Astrocyte of the spinal cord (primary cell): ENCODE measurements around the gene SLC9A1.
A peak's percentile ranks its signal among the peaks of the same experiment; 100 is the strongest.
"Not testable (repeated sequence)": the region's sequence is repeated elsewhere in the genome, so short reads cannot be mapped to it uniquely, and the experiment has no call there.

Experiments used
- DNase-seq: peaks from one replicate; pipeline ENCODE4 v3.0.0; 2011; ENCODE audit warnings: low read depth, low spot score
- H3K4me3 ChIP-seq: 2 replicates; pipeline ENCODE4 v1.5.1; 2011; ENCODE audit warnings: low read depth, mild to moderate bottlenecking, low read length, moderate library complexity
- in situ Hi-C: cut with HindIII; loops from 2 replicates; pipeline ENCODE4 v1.10.0; 2017; ENCODE audit warnings: low sequenced_read_pairs
- TF ChIP-seq, protein P1 (sequence below): IDR thresholded peaks from 2 replicates; pipeline ENCODE4 v1.5.1; 2012; ENCODE audit warnings: low read depth, mild to moderate bottlenecking, low read length, inconsistent platforms

The SLC9A1 gene

DNA sequence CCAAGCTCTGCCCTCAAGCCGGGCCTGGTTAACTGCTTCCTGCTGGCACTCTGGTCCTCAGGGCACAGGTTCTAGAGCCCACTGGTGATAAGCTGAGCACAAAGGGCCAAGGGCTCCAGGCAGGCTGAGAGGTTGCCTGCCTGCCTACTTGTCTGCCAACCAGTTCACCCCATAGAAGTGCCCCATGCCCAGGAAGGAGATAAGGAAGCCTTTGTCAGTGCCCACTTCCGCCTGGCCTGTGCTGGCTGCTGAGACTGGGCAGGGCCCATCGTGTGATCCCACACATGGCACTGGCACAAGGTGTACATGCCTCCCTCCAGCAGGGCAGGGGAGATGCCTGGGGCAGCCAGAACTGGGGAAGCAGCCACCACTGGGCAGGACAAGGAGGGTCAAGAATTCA lies 24.1 kb downstream of the SLC9A1 start:
- H3K4me3 ChIP-seq, result no peak overlapping the region
- in situ Hi-C loops, result no loop called here
- TF ChIP-seq, protein P1, sequence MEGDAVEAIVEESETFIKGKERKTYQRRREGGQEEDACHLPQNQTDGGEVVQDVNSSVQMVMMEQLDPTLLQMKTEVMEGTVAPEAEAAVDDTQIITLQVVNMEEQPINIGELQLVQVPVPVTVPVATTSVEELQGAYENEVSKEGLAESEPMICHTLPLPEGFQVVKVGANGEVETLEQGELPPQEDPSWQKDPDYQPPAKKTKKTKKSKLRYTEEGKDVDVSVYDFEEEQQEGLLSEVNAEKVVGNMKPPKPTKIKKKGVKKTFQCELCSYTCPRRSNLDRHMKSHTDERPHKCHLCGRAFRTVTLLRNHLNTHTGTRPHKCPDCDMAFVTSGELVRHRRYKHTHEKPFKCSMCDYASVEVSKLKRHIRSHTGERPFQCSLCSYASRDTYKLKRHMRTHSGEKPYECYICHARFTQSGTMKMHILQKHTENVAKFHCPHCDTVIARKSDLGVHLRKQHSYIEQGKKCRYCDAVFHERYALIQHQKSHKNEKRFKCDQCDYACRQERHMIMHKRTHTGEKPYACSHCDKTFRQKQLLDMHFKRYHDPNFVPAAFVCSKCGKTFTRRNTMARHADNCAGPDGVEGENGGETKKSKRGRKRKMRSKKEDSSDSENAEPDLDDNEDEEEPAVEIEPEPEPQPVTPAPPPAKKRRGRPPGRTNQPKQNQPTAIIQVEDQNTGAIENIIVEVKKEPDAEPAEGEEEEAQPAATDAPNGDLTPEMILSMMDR, result no peak
- no peak for DNase-seq

DNA sequence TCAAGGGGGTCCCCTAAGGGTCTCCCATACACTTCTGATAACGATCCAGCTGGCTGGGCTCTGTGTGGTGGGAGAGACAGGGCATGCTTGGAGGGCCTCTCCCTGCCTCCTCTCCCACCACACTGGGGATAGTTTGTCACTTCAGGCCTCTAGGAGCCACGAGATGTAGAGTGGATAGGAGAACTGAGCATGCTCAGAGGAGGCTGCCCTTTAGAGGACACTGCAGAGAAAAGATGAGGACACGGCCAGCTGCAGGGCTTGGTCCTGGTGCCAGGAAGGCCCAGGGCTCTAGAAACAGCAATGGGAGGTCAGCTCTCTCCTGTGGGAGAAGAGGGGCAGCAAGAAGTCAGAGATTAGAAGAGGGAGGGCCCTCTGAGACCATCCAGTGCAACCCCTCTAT lies 25.7 kb downstream of the SLC9A1 start:
- DNase-seq, result no peak
- in situ Hi-C loops, result no loop called here
- TF ChIP-seq, protein P1, result no peak
- H3K4me3 ChIP-seq, result no peak overlapping the region

DNA sequence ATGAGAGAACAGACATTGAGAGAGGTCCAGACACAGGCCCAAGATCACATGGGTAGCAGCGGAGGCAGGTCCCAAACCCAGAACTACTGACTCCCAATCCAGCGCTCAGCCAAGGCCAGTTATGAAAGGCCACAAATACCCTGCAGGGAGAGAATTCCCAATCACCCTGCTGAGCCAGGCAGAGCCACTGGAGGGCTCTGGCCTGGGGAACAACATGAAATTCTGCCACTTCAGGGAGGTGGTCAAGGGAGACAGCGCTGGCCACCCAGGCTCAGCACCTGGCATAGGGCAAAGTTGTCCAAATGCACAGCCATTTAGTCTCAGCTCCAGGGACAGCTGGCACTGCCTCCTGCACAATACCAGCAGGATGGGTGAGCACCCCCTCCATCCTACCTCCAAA lies 27.5 kb downstream of the SLC9A1 start:
- DNase-seq, result no peak
- in situ Hi-C loops, result no loop called here
- TF ChIP-seq, protein P1, result peak; percentile 30
- no peak overlapping the region for H3K4me3 ChIP-seq

DNA sequence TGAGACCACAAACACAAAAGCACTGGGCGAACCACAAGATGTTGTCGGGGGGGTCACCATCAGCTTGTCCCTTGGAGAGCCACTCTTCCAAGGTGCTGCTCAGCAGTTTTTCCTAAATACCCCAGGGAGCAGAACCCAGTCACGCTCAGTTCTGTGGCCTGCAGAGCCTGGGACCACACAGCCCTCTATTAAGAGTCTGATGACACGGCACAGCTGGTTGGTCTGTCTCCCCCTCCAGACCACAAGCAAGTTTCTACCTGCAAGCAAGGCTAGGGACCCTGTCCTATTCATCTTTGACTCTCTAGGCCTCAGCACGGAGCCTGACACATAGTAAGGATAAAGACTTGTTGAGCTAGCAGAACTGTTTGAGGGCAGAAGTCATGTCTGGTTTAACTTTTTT lies 28.5 kb downstream of the SLC9A1 start:
- no peak for DNase-seq
- in situ Hi-C loops, result no loop called here
- no peak overlapping the region for H3K4me3 ChIP-seq
- TF ChIP-seq, protein P1, result no peak

DNA sequence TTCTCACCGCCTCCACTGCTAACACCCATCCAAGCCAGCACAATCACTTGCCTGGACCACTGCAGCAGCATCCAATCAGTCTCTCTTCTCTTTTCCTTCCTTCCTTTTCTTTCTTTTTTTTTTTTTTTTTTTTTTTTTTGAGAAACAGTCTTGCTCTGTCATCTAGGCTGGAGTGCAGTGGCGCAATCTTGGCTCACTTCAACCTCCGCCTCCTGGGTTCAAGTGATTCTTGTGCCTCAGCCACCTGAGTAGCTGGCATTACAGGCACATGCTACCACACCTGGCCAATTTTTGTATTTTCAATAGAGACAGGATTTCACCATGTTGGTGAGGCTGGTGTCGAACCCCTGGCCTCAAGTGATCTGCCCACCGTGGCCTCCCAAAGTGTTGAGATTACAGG lies 29.8 kb downstream of the SLC9A1 start:
- H3K4me3 ChIP-seq, DNase-seq, in situ Hi-C loops: not testable (repeated sequence)

DNA sequence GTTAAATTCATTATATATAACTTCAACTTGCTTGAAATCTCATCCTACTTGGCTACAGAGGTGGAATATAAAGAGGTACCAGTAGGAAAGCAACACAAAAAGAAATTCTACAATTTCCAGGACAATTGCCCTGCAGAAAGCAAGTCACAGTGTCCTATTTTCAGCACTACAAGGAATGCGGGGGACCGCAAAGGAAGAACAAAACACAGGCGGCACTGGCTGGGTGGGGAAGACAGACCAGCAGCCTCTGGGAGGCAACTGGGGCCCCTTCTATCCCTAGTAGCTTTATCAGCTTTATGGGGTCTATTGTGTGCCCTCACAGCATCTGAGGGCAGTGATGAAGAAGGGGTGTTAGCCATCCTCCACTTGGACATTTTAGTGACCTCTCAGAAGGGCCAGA lies 30.5 kb downstream of the SLC9A1 start:
- DNase-seq, result no peak
- TF ChIP-seq, protein P1, result no peak
- H3K4me3 ChIP-seq, result no peak overlapping the region
- in situ Hi-C loops, result no loop called here

DNA sequence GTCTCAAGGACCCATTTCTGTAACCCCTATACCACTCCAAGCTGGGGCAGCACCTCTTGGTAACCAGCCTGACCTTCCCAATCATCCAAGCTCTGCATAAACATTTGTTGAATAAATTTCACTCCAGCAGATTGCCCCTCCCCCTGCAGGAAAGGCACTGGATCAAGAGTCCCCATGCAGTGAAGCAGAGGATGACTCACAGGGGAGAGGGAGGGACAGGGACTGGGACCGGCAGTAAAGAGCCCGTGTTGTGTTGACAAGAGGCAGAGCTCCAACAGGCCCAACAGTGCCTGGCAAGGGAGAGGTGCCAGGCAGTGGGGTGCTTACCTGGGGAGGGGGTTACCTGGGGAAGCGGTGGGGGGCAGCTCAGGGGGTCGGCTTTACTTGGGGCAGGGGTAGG lies 32.3 kb downstream of the SLC9A1 start:
- TF ChIP-seq, protein P1, result no peak
- in situ Hi-C loops, result no loop called here
- no peak overlapping the region for H3K4me3 ChIP-seq
- DNase-seq, result peak; percentile 63
